Measurements from ENCODE around the gene REEP1. TPM values are rescaled to one million over a fixed set of nuclear protein-coding genes. Genes with fewer than 3 reads are reported as not detected.

The REEP1 gene
- total RNA-seq, 4 donors from 2014 or later = 1.7 to 12.0 (median 3.6) TPM

- Histone ChIP-seq H3K27ac (no peak overlapping the region), H3K4me1 (peaks cover 0 to 5% (median 0%) of the 10 kb centered on the region in 4 donors), H3K27me3 (no peaks in the 10 kb centered on the region)
These were observed 21.5 kb upstream of the REEP1 start for GRCh38 chr2:86358957-86359356.

GRCh38 chr2:86357392-86357963 is 20.1 kb upstream of the REEP1 start:
- TF ChIP-seq POLR2A (IDR thresholded peaks at IDR 0.05) (no peak), CTCF (IDR thresholded peaks at IDR 0.05) (no peak)
- Histone ChIP-seq H3K36me3 (no peaks in the 10 kb centered on the region), H3K4me1 (peaks cover 0 to 5% (median 0%) of the 10 kb centered on the region in 4 donors), H3K27ac (peak overlapping the region in 1 of 4 donors; percentile 17), H3K9me3 (no peaks in the 10 kb centered on the region), H3K4me3 (no peak overlapping the region), H3K27me3 (no peaks in the 10 kb centered on the region)
- no peak for DNase-seq

More at GRCh38 chr2:86358957-86359356, 21.5 kb upstream of the REEP1 start:
- TF ChIP-seq CTCF (IDR thresholded peaks at IDR 0.05) (no peak), POLR2A (IDR thresholded peaks at IDR 0.05) (no peak)
- H3K9me3 ChIP-seq = no peaks in the 10 kb centered on the region
- DNase-seq = no peak
- no peak overlapping the region for H3K4me3 ChIP-seq
- no peaks in the 10 kb centered on the region for H3K36me3 ChIP-seq

- H3K9me3 ChIP-seq = no peaks in the 10 kb centered on the region
- no peaks in the 10 kb centered on the region for H3K36me3 ChIP-seq
- no peak overlapping the region for H3K4me3 ChIP-seq
- H3K4me1 ChIP-seq = peaks cover 0 to 11% (median 2%) of the 10 kb centered on the region in 4 donors
- DNase-seq = no peak
- TF ChIP-seq POLR2A (IDR thresholded peaks at IDR 0.05) = no peak
- TF ChIP-seq CTCF (IDR thresholded peaks at IDR 0.05) = no peak
- no peaks in the 10 kb centered on the region for H3K27me3 ChIP-seq
- H3K27ac ChIP-seq = peak overlapping the region in 1 of 4 donors; percentile 68
These were observed 15.3 kb upstream of the REEP1 start for GRCh38 chr2:86352727-86353221.

- no peak overlapping the region for H3K4me3 ChIP-seq
- peaks cover 0 to 8% (median 2%) of the 10 kb centered on the region in 4 donors for H3K4me1 ChIP-seq
- no peaks in the 10 kb centered on the region for H3K36me3 ChIP-seq
- no peaks in the 10 kb centered on the region for H3K9me3 ChIP-seq
- H3K27ac ChIP-seq = peak overlapping the region in 2 of 4 donors; percentile 8 to 68
- TF ChIP-seq CTCF (IDR thresholded peaks at IDR 0.05) (no peak), POLR2A (IDR thresholded peaks at IDR 0.05) (no peak)
- DNase-seq = peak in 2 of 3 donors; percentile 66 to 74
- no peaks in the 10 kb centered on the region for H3K27me3 ChIP-seq
These were observed 14.8 kb upstream of the REEP1 start for GRCh38 chr2:86352137-86352726.

- Histone ChIP-seq H3K4me3 (no peak overlapping the region), H3K27me3 (no peaks in the 10 kb centered on the region), H3K27ac (no peak overlapping the region), H3K36me3 (no peaks in the 10 kb centered on the region), H3K4me1 (peaks cover 0 to 8% (median 2%) of the 10 kb centered on the region in 4 donors), H3K9me3 (no peaks in the 10 kb centered on the region)
- no peak for DNase-seq
- no peak for TF ChIP-seq POLR2A (IDR thresholded peaks at IDR 0.05)
- TF ChIP-seq CTCF (IDR thresholded peaks at IDR 0.05) = no peak
These were observed 13.3 kb upstream of the REEP1 start for GRCh38 chr2:86350751-86351150.

All from Peyer's patch (tissue), 4 donors.